Measurements from ENCODE around the gene TIPIN. TPM values are rescaled to one million over a fixed set of nuclear protein-coding genes. Genes with fewer than 3 reads are reported as not detected.
"Not testable (repeated sequence)": the region's sequence is repeated elsewhere in the genome, so short reads cannot be mapped to it uniquely, and the experiment has no call there.

TIPIN gene
- polyA plus RNA-seq, 4 donors, result 13.2 to 19.6 (median 17.9) TPM

- DNase-seq (ENCODE audit: low read depth in 4 of 4, low spot score in 3 of 4), result not testable (repeated sequence)
Observed at GRCh38 chr15:66304425-66304824, 52.1 kb downstream of the TIPIN start.

- no peak for DNase-seq (ENCODE audit: low read depth in 4 of 4, low spot score in 3 of 4)
Observed at GRCh38 chr15:66302489-66303278, 53.8 kb downstream of the TIPIN start.

DNA sequence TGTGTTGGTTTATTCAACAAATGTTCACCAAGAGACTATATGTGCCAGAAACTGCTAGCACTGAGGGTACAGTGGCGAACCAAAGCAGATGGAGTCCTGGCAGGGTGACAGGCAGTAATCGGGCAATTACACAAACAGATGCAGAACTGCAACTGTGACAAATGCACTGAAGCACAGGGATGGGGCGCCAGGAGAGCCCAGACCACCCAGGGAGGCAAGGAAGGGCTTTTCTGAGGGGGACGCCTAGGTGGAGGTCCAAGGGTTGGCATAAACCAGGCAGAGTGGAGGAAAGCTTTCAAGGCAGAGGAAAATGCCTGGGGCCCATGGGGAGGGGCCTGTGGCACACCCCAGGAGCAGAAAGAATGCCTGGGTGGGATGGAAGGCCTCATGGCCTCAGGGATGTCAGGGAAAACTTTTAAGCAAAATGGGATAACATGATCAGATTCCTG lies 57.7 kb downstream of the TIPIN start:
- no peak for DNase-seq (ENCODE audit: low read depth in 4 of 4, low spot score in 3 of 4)

GRCh38 chr15:66296186-66296585 lies 60.3 kb downstream of the TIPIN start:
- DNase-seq (ENCODE audit: low read depth in 4 of 4, low spot score in 3 of 4), result no peak

DNA sequence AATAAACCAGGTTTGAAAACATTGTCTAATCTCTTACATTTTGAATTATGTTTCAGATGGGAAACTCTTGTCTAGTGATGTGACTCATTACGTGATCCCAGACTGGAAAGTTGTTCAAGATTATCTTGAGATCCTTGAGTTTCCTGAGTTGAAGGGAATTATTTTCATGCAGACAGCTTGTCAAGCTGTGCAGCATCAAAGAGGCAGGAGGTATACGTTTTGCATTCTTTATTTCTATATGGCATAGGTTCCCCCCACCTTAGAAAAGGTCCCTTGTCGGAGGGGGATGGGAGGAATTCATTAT lies 61.6 kb downstream of the TIPIN start:
- DNase-seq (ENCODE audit: low read depth in 4 of 4, low spot score in 3 of 4), result no peak

DNA sequence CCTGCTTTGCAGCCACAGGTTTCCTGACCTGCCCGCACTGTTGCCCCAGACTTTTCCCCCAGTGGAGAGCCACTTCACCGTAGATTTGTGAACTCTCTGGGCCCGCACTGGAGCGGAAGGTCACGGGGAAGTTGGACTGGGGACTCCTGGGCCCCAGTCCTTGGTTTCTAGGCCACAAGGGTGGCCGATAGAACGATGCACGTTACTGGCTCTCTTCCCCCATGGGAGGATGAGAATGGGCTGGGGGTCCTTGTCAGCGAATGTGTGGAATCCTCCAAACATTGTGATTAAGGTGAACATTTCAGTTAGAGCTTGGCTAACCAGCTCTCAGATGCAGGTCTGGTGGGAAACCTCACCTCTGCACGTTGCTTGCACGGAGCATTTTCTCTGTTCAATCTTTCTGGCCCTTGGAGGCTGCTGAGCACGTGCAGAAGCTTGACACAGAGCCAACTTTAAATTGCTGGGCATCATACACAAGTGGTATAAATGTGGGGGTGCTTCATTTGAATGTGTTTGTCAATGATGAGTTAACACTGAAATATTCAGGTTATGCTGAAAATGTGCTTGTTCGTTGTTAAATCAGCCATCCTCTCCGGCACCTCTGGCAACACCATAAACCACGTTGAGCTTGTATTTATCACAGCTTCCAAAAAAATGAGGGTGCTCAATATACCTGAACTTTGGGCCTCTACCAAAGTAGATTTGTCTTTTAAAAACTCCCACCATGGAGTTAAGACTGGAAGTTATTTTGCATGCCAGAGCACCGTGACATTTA lies 62.1 kb downstream of the TIPIN start:
- no peak for DNase-seq (ENCODE audit: low read depth in 4 of 4, low spot score in 3 of 4)

- DNase-seq (ENCODE audit: low read depth in 4 of 4, low spot score in 3 of 4), result peak in 1 of 4 donors; percentile 27
Observed at GRCh38 chr15:66293419-66294156, 62.9 kb downstream of the TIPIN start, which contains the start of gene DIS3L. Gene DIS3L (plus strand): TSS chr15:66293568. CDS start chr15:66293597, 29 bp downstream.

GRCh38 chr15:66292571-66293418 lies 63.7 kb downstream of the TIPIN start:
- no peak for DNase-seq (ENCODE audit: low read depth in 4 of 4, low spot score in 3 of 4)

GRCh38 chr15:66291816-66292570 lies 64.5 kb downstream of the TIPIN start:
- DNase-seq (ENCODE audit: low read depth in 4 of 4, low spot score in 3 of 4), result no peak

DNA sequence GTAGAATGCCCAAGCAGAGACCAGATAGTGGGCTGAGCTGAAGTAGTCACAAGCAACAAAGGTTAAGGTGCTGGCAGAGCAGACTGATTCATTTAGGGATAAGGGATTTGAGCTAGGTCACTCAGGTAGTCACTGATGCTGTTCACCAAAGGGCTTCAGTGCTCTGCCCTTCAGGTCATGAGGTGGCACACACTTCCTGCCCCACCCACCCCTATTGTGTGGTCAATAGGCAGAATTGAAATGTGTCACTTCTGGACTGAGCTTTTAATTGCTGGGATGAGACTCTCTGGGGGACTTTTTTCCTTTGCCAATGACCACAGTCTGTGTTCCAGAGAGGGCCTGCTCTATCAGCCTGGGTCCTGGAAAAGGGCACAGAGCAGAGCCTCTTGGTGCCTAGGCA lies 66.0 kb downstream of the TIPIN start:
- no peak for DNase-seq (ENCODE audit: low read depth in 4 of 4, low spot score in 3 of 4)

- DNase-seq (ENCODE audit: low read depth in 4 of 4, low spot score in 3 of 4), result no peak
Observed at GRCh38 chr15:66290007-66290406, 66.5 kb downstream of the TIPIN start.

GRCh38 chr15:66288551-66289185 lies 67.8 kb downstream of the TIPIN start:
- DNase-seq (ENCODE audit: low read depth in 4 of 4, low spot score in 3 of 4), result no peak

GRCh38 chr15:66288093-66288492 lies 68.4 kb downstream of the TIPIN start:
- DNase-seq (ENCODE audit: low read depth in 4 of 4, low spot score in 3 of 4), result no peak

GRCh38 chr15:66287461-66288057 lies 68.9 kb downstream of the TIPIN start:
- no peak for DNase-seq (ENCODE audit: low read depth in 4 of 4, low spot score in 3 of 4)

Other genes with a start within 250 kb of the TIPIN start
- gene MEGF11, start 102.9 kb downstream of the TIPIN start, polyA plus RNA-seq (ENCODE audit: insufficient read length in 4 of 4), result 1 to 10 TPM in 3 of 4 donors, under 1 TPM in 1; 0.44 to 3.1 (median 2.2) TPM
- gene DIS3L, start 63.1 kb downstream of the TIPIN start, polyA plus RNA-seq (ENCODE audit: insufficient read length in 4 of 4), result 10 to 100 TPM; 31.6 to 45.6 (median 44.5) TPM
- 10 to 100 TPM; 48.4 to 55.6 (median 52.5) TPM for gene MAP2K1, start 30.2 kb upstream of the TIPIN start, polyA plus RNA-seq (ENCODE audit: insufficient read length in 4 of 4)
- gene SNAPC5, start 141.1 kb upstream of the TIPIN start, polyA plus RNA-seq (ENCODE audit: insufficient read length in 4 of 4), result 10 to 100 TPM; 33.2 to 41.0 (median 38.7) TPM
- 1,000 to 10,000 TPM; 3,566 to 3,771 (median 3,668) TPM for gene RPL4, start 148.2 kb upstream of the TIPIN start, polyA plus RNA-seq (ENCODE audit: insufficient read length in 4 of 4)
- gene ZWILCH, start 148.6 kb upstream of the TIPIN start, polyA plus RNA-seq (ENCODE audit: insufficient read length in 4 of 4), result 10 to 100 TPM; 24.7 to 29.9 (median 26.1) TPM
- gene LCTL, start 209.3 kb upstream of the TIPIN start, polyA plus RNA-seq (ENCODE audit: insufficient read length in 4 of 4), result under 1 TPM; 0.15 to 0.50 (median 0.24) TPM

All from left renal pelvis (tissue), 4 donors.